Panc1 (cell line): Measurements from ENCODE around the gene CSF3R. TPM values are rescaled to one million over a fixed set of nuclear protein-coding genes. Genes with fewer than 3 reads are reported as not detected.
"Not testable (repeated sequence)": the region's sequence is repeated elsewhere in the genome, so short reads cannot be mapped to it uniquely, and the experiment has no call there.

Experiments used
- ATAC-seq: fragments of 200-7000 bp; cut with Tn5 transposase; 2 replicates; pipeline ENCODE4 v1.9.1; 2020; ENCODE audit warnings: mild to moderate bottlenecking, moderate library complexity
- BruUV-seq: library from RNA; stranded (reverse); fragments of 400-500 nt; replicated peaks from 2 replicates; lab custom pipeline; 2021; lab: Mats Ljungman, UMichigan
- CTCF ChIA-PET: fragments of 300-600 bp; sonication (Branson Sonifier 250); formaldehyde crosslinking; loops from one replicate; lab custom pipeline; 2022; ENCODE audit warnings: antibody characterized with exemption; lab: Charles Lee
- POLR2A ChIA-PET: fragments of 300-600 bp; sonication (Branson Sonifier 250); formaldehyde crosslinking; loops from one replicate; lab custom pipeline; 2022; ENCODE audit warnings: antibody characterized with exemption; lab: Charles Lee
- DNase-seq: peaks from one replicate; pipeline ENCODE4 v3.0.0-alpha.2; 2010; ENCODE audit warnings: low read depth, low spot score
- H3K27ac ChIP-seq: 2 replicates; pipeline ENCODE4 v1.5.1; 2011; ENCODE audit warnings: mild to moderate bottlenecking, low read length, inconsistent platforms
- H3K27me3 ChIP-seq: fragments of 200-500 bp; sonication (Bioruptor generic); 2 replicates; pipeline ENCODE4 v1.6.0; 2014; ENCODE audit warnings: low read length, inconsistent platforms; ENCODE audit not compliant: control insufficient read depth, insufficient read depth
- H3K36me3 ChIP-seq: fragments of 200-500 bp; sonication (Bioruptor generic); 2 replicates; pipeline ENCODE4 v1.5.1; 2014; ENCODE audit warnings: inconsistent platforms, mild to moderate bottlenecking, low read length, moderate library complexity; ENCODE audit not compliant: control insufficient read depth, insufficient read depth
- H3K4me1 ChIP-seq: 2 replicates; pipeline ENCODE4 v1.5.1; 2011; ENCODE audit warnings: inconsistent platforms, mild to moderate bottlenecking, low read length, moderate library complexity; ENCODE audit not compliant: control insufficient read depth, insufficient read depth
- H3K4me3 ChIP-seq, 2 experiments: 2 replicates each; pipeline ENCODE4 v1.5.1; 2011 to 2012; ENCODE audit warnings: low read depth in 2 of 2, low read length in 2 of 2, mild to moderate bottlenecking in 2 of 2, inconsistent platforms in 1 of 2, moderate library complexity in 1 of 2
- H3K9me3 ChIP-seq: fragments of 200-500 bp; sonication (Bioruptor generic); 2 replicates; pipeline ENCODE4 v1.5.1; 2014; ENCODE audit warnings: low read depth, mild to moderate bottlenecking, inconsistent platforms, low read length, moderate library complexity; ENCODE audit not compliant: control insufficient read depth, insufficient read depth
- POLR2AphosphoS5 ChIP-seq: IDR thresholded peaks from 2 replicates; pipeline ENCODE4 v1.6.1; 2012; ENCODE audit warnings: mild to moderate bottlenecking, low read depth, low read length, moderate library complexity
- SIN3A ChIP-seq: IDR thresholded peaks from 2 replicates; pipeline ENCODE4 v1.6.1; 2012; ENCODE audit warnings: low read depth, mild to moderate bottlenecking, low read length, moderate library complexity, borderline replicate concordance; ENCODE audit not compliant: insufficient read depth
- TCF7L2 ChIP-seq: IDR thresholded peaks from 2 replicates; pipeline ENCODE4 v1.6.1; 2011; ENCODE audit warnings: mild to moderate bottlenecking, low read depth, low read length, inconsistent platforms
- in situ Hi-C: cut with HindIII; loops from 2 replicates; pipeline ENCODE4 v1.10.0; 2016; ENCODE audit warnings: low sequenced_read_pairs, low pct_unique_long_range_greater_than_20kb
- intact Hi-C: fragments of 100-400 bp; cut with micrococcal nuclease; formaldehyde crosslinking; loops from one replicate; pipeline ENCODE4 v1.10.0; 2022; ENCODE audit not compliant: unreplicated experiment
- total RNA-seq: library from RNA; stranded (reverse); gene quantifications from one replicate; pipeline ENCODE4 v1.2.1, GENCODE V29; 2021; ENCODE audit not compliant: unreplicated experiment
- TF ChIP-seq, protein P1 (sequence below), 2 experiments: IDR thresholded peaks; 2 replicates each; pipeline ENCODE4 v1.6.1; 2011 to 2012; ENCODE audit warnings: low read depth in 2 of 2, control low read depth in 1 of 2, low read length in 1 of 2, mild to moderate bottlenecking in 1 of 2, moderate library complexity in 1 of 2; ENCODE audit not compliant: insufficient read depth in 1 of 2
- TF ChIP-seq, protein P2 (sequence below): fragments of 450-650 bp; IDR thresholded peaks from 2 replicates; pipeline ENCODE4 v1.5.1; 2017; ENCODE audit warnings: mild to moderate bottlenecking

The CSF3R gene
- total RNA-seq, 1 experiment from 2014 or later = 0.31 TPM

DNA sequence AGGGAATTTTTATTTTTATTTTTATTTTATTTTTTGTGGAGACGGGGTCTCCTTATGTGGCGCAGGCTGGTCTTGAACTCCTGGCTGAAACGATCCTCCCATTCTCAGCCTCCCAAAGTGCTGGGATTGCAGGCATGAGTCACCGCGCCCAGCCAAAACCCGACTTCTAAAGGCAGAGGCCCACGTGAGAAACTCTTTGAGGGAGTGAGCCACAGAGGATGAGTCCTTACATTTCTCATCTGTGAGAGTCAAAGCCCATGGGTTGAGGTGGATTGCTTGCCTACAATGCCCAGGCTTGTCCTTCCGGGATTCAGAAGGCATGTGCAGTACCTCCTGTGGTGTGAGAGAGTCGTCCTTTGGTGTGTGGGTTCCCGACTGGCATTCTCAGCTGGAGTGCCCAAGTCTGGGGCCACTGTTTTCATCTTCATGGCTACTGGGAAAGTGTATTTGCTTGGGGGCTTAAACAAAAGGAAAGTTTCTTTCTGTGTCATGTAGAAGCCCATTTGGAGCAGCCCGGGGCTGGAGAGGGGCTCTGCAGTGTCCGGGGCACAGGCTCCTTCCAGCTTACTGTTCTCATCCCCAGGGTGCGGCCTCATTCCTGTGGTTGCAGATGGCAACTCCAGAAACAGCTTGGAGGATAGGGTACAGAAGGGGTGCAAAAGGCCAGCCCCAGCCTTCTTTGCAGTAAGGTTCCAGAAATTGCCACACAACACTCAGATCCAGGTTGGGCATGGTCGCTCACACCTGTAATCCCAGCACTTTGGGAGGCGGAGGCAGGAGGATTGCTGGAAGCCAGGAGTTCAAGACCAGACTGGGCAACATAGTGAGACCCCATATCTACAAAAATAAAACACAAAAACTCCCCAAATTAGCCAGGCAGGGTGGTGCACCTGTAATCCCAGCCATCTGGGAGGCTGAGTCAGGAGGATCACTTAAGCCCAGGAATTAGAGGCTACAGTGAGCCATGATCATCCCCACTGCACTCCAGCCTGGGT, 29.4 kb upstream of the CSF3R start:
- Histone ChIP-seq H3K4me3 (no peak overlapping the region), H3K36me3 (no peaks in the 10 kb centered on the region), H3K27ac (no peak overlapping the region), H3K4me1 (no peaks in the 10 kb centered on the region), H3K27me3 (no peaks in the 10 kb centered on the region), H3K9me3 (no peaks in the 10 kb centered on the region)
- BruUV-seq = no TSS peak
- DNase-seq = no peak
- in situ Hi-C loops = no loop called here
- intact Hi-C loops = no loop called here
- ATAC-seq = no peak
- POLR2A ChIA-PET = no interaction called here
- TF ChIP-seq, protein P1, sequence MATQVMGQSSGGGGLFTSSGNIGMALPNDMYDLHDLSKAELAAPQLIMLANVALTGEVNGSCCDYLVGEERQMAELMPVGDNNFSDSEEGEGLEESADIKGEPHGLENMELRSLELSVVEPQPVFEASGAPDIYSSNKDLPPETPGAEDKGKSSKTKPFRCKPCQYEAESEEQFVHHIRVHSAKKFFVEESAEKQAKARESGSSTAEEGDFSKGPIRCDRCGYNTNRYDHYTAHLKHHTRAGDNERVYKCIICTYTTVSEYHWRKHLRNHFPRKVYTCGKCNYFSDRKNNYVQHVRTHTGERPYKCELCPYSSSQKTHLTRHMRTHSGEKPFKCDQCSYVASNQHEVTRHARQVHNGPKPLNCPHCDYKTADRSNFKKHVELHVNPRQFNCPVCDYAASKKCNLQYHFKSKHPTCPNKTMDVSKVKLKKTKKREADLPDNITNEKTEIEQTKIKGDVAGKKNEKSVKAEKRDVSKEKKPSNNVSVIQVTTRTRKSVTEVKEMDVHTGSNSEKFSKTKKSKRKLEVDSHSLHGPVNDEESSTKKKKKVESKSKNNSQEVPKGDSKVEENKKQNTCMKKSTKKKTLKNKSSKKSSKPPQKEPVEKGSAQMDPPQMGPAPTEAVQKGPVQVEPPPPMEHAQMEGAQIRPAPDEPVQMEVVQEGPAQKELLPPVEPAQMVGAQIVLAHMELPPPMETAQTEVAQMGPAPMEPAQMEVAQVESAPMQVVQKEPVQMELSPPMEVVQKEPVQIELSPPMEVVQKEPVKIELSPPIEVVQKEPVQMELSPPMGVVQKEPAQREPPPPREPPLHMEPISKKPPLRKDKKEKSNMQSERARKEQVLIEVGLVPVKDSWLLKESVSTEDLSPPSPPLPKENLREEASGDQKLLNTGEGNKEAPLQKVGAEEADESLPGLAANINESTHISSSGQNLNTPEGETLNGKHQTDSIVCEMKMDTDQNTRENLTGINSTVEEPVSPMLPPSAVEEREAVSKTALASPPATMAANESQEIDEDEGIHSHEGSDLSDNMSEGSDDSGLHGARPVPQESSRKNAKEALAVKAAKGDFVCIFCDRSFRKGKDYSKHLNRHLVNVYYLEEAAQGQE (IDR thresholded peaks at IDR 0.05; ENCODE audit: insufficient read depth in 1 of 2, low read depth in 2 of 2, low read length in 1 of 2) = no peak
- TF ChIP-seq SIN3A (no peak), TCF7L2 (no peak), POLR2AphosphoS5 (no peak)
- TF ChIP-seq, protein P2, sequence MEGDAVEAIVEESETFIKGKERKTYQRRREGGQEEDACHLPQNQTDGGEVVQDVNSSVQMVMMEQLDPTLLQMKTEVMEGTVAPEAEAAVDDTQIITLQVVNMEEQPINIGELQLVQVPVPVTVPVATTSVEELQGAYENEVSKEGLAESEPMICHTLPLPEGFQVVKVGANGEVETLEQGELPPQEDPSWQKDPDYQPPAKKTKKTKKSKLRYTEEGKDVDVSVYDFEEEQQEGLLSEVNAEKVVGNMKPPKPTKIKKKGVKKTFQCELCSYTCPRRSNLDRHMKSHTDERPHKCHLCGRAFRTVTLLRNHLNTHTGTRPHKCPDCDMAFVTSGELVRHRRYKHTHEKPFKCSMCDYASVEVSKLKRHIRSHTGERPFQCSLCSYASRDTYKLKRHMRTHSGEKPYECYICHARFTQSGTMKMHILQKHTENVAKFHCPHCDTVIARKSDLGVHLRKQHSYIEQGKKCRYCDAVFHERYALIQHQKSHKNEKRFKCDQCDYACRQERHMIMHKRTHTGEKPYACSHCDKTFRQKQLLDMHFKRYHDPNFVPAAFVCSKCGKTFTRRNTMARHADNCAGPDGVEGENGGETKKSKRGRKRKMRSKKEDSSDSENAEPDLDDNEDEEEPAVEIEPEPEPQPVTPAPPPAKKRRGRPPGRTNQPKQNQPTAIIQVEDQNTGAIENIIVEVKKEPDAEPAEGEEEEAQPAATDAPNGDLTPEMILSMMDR = no peak
- CTCF ChIA-PET = interaction anchor here (0.6 kb wide), 1 partner anchor 170 kb away, joined by 5 read pairs; no protein-coding TSS in a partner anchor

DNA sequence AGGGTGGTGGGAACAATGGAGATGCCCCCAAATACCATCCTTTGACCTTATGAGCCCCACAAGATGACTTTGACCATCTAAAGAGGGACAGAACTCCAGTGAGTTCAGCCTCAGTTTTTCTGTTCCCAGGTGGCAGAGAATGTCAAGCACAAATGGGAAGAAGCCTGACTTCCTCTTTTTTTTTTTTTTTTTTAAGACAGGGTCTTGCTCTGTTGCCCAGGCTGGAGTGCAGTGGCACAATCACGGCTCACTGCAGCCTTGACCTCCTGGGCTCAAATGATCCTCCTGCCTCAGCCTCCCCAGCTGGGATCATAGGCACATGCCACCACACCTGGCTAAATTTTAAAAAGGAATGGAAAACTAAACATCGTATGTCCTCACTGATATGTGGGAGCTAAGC, 28.5 kb upstream of the CSF3R start:
- H3K9me3 ChIP-seq, in situ Hi-C loops, CTCF ChIA-PET, ATAC-seq, H3K4me1 ChIP-seq, intact Hi-C loops, DNase-seq, H3K36me3 ChIP-seq, BruUV-seq, H3K27me3 ChIP-seq, H3K27ac ChIP-seq, H3K4me3 ChIP-seq, POLR2A ChIA-PET: not testable (repeated sequence)

DNA sequence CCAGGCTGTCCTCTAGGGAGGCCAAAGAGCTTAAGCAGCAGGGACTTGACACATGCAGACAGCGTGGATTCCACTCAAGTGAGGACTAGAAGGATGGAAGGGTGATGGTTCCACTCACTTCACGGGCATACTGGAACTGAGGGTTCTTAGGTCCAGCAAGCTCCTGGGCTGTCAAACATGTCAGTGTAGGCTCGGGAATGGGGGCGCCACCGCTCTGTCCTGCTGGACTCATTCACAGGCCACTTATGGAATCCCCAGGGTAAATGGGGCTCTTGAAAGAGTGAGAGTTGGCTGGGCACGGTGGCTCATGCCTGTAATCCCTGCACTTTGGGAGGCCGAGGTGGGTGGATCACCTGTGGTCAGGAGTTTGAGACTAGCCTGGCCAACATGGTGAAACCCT, 27.7 kb upstream of the CSF3R start:
- no peaks in the 10 kb centered on the region; the same call in 1 of the 2 replicates for H3K27me3 ChIP-seq
- POLR2A ChIA-PET = no interaction called here
- DNase-seq (no peak), ATAC-seq (no peak)
- H3K9me3 ChIP-seq = no peaks in the 10 kb centered on the region
- no peaks in the 10 kb centered on the region for H3K36me3 ChIP-seq
- no peak overlapping the region for H3K27ac ChIP-seq
- TF ChIP-seq POLR2AphosphoS5 = no peak
- TF ChIP-seq, protein P1 (IDR thresholded peaks at IDR 0.05; ENCODE audit: insufficient read depth in 1 of 2, low read depth in 2 of 2, low read length in 1 of 2) = no peak
- in situ Hi-C loops (no loop called here), intact Hi-C loops (no loop called here)
- CTCF ChIA-PET = no interaction called here
- BruUV-seq = no TSS peak
- no peak overlapping the region for H3K4me3 ChIP-seq
- H3K4me1 ChIP-seq = no peaks in the 10 kb centered on the region
